Measurements from ENCODE around the gene TANC1. TPM values are rescaled to one million over a fixed set of nuclear protein-coding genes. Genes with fewer than 3 reads are reported as not detected.
"Not testable (repeated sequence)": the region's sequence is repeated elsewhere in the genome, so short reads cannot be mapped to it uniquely, and the experiment has no call there.

The TANC1 gene
- total RNA-seq, 1 donor from 2014 or later = 45.0 TPM

GRCh38 chr2:159041328-159041727, 72.9 kb downstream of the TANC1 start:
- not testable (repeated sequence) for H3K4me3 Mint-ChIP-seq (ENCODE audit: unreplicated experiment); H4K20me1 ChIP-seq (ENCODE audit: insufficient read depth, low read length); H3K27me3 Mint-ChIP-seq (ENCODE audit: low read depth, unreplicated experiment); FAIRE-seq; H3K4me3 ChIP-seq (ENCODE audit: insufficient read depth, low read depth, low read length); H3K27ac Mint-ChIP-seq (ENCODE audit: unreplicated experiment); H3K27me3 ChIP-seq (ENCODE audit: insufficient read depth, low read length); H3K4me2 ChIP-seq (ENCODE audit: low read length); H3K36me3 ChIP-seq (ENCODE audit: insufficient read depth, low read length); H2AFZ ChIP-seq (ENCODE audit: low read depth, low read length); H3K27ac ChIP-seq (ENCODE audit: low read depth, low read length); DNase-seq (ENCODE audit: low read depth); H3K9me3 ChIP-seq (ENCODE audit: insufficient read depth, low read depth, low read length); H3K9ac ChIP-seq (ENCODE audit: low read length)
- peaks cover 57% of the 10 kb centered on the region for H3K79me2 ChIP-seq (ENCODE audit: insufficient read depth, low read length)
- H3K4me1 Mint-ChIP-seq (ENCODE audit: low read depth, unreplicated experiment) = peaks cover 19% of the 10 kb centered on the region
- peaks cover 16% of the 10 kb centered on the region for H3K4me1 ChIP-seq (ENCODE audit: insufficient read depth, low read length)
- peaks cover 13% of the 10 kb centered on the region for H3K9me3 Mint-ChIP-seq (ENCODE audit: unreplicated experiment)
- H3K36me3 Mint-ChIP-seq (ENCODE audit: low read depth, unreplicated experiment) = peaks cover 36% of the 10 kb centered on the region

GRCh38 chr2:159042115-159042850, 73.8 kb downstream of the TANC1 start:
- H3K9me3 ChIP-seq (ENCODE audit: insufficient read depth, low read depth, low read length) = peaks cover 4% of the 10 kb centered on the region
- no peak overlapping the region for H3K4me2 ChIP-seq (ENCODE audit: low read length)
- no peak overlapping the region for H2AFZ ChIP-seq (ENCODE audit: low read depth, low read length)
- Mint-ChIP-seq H3K36me3 (ENCODE audit: low read depth, unreplicated experiment) (peaks cover 33% of the 10 kb centered on the region), H3K4me1 (ENCODE audit: low read depth, unreplicated experiment) (peaks cover 22% of the 10 kb centered on the region), H3K9me3 (ENCODE audit: unreplicated experiment) (peaks cover 13% of the 10 kb centered on the region), H3K27me3 (ENCODE audit: low read depth, unreplicated experiment) (no peaks in the 10 kb centered on the region), H3K4me3 (ENCODE audit: unreplicated experiment) (no peak overlapping the region), H3K27ac (ENCODE audit: unreplicated experiment) (no peak overlapping the region)
- no peak overlapping the region for H3K9ac ChIP-seq (ENCODE audit: low read length)
- H4K20me1 ChIP-seq (ENCODE audit: insufficient read depth, low read length) = peaks cover 6% of the 10 kb centered on the region
- TF ChIP-seq CTCF (IDR thresholded peaks at IDR 0.05; ENCODE audit: insufficient read depth, low read depth, low read length) (no peak), EZH2 (IDR thresholded peaks at IDR 0.05; ENCODE audit: insufficient read depth, low read length) (no peak)
- H3K79me2 ChIP-seq (ENCODE audit: insufficient read depth, low read length) = peaks cover 57% of the 10 kb centered on the region
- DNase-seq (ENCODE audit: low read depth) = no peak
- H3K27me3 ChIP-seq (ENCODE audit: insufficient read depth, low read length) = no peaks in the 10 kb centered on the region
- peaks cover 25% of the 10 kb centered on the region for H3K4me1 ChIP-seq (ENCODE audit: insufficient read depth, low read length)
- no peak overlapping the region for H3K27ac ChIP-seq (ENCODE audit: low read depth, low read length)
- no peaks in the 10 kb centered on the region for H3K36me3 ChIP-seq (ENCODE audit: insufficient read depth, low read length)
- no peak overlapping the region for H3K4me3 ChIP-seq (ENCODE audit: insufficient read depth, low read depth, low read length)
- no peak for FAIRE-seq

- Histone ChIP-seq H3K27me3 (ENCODE audit: insufficient read depth, low read length) (no peaks in the 10 kb centered on the region), H3K9ac (ENCODE audit: low read length) (no peak overlapping the region), H3K27ac (ENCODE audit: low read depth, low read length) (no peak overlapping the region), H4K20me1 (ENCODE audit: insufficient read depth, low read length) (peaks cover 6% of the 10 kb centered on the region), H3K36me3 (ENCODE audit: insufficient read depth, low read length) (no peaks in the 10 kb centered on the region), H3K79me2 (ENCODE audit: insufficient read depth, low read length) (peaks cover 60% of the 10 kb centered on the region), H3K4me3 (ENCODE audit: insufficient read depth, low read depth, low read length) (no peak overlapping the region), H3K9me3 (ENCODE audit: insufficient read depth, low read depth, low read length) (peaks cover 4% of the 10 kb centered on the region), H3K4me1 (ENCODE audit: insufficient read depth, low read length) (peaks cover 30% of the 10 kb centered on the region), H3K4me2 (ENCODE audit: low read length) (no peak overlapping the region), H2AFZ (ENCODE audit: low read depth, low read length) (no peak overlapping the region)
- H3K27ac Mint-ChIP-seq (ENCODE audit: unreplicated experiment) = no peak overlapping the region
- H3K4me1 Mint-ChIP-seq (ENCODE audit: low read depth, unreplicated experiment) = peaks cover 35% of the 10 kb centered on the region
- H3K36me3 Mint-ChIP-seq (ENCODE audit: low read depth, unreplicated experiment) = peaks cover 38% of the 10 kb centered on the region
- H3K27me3 Mint-ChIP-seq (ENCODE audit: low read depth, unreplicated experiment) = no peaks in the 10 kb centered on the region
- no peak for TF ChIP-seq CTCF (IDR thresholded peaks at IDR 0.05; ENCODE audit: insufficient read depth, low read depth, low read length)
- FAIRE-seq = no peak
- H3K4me3 Mint-ChIP-seq (ENCODE audit: unreplicated experiment) = no peak overlapping the region
- peaks cover 8% of the 10 kb centered on the region for H3K9me3 Mint-ChIP-seq (ENCODE audit: unreplicated experiment)
- no peak for DNase-seq (ENCODE audit: low read depth)
These were observed 75.3 kb downstream of the TANC1 start for GRCh38 chr2:159043710-159044109.

Data from astrocyte (in vitro differentiated cells and primary cell).